ENCODE results near the gene UGT1A5.

The UGT1A5 gene

GRCh38 chr2:233811732-233812131 lies 99.0 kb downstream of the UGT1A5 start:
- DNase-seq, result no peak

GRCh38 chr2:233813236-233814055 lies 100.7 kb downstream of the UGT1A5 start:
- no peak for DNase-seq

- DNase-seq, result no peak
Observed at GRCh38 chr2:233814056-233814835, 101.5 kb downstream of the UGT1A5 start.

- no peak for DNase-seq
Observed at GRCh38 chr2:233815861-233816260, 103.2 kb downstream of the UGT1A5 start.

DNA sequence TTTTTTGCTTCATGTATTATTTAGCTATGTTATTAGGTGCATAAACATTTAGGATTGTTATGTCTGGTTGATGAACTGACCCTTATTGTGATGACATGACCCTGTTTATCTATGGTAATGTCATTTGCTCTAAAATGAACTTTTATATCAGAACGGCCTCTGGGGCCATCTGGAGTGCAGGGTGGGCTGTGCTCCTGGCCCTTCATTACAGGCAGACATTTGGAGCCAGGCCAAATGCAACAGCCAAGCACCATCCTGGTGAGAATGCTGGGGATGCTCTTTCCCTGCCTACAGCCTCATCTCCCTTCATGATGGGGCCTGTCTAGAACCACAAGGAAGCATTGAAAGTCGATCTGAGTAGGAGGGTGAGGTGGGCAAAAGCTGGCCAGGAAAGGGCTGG lies 103.6 kb downstream of the UGT1A5 start:
- no peak for DNase-seq

- DNase-seq, result no peak
Observed at GRCh38 chr2:233816771-233817170, 104.1 kb downstream of the UGT1A5 start.

GRCh38 chr2:233817361-233817911 lies 104.7 kb downstream of the UGT1A5 start:
- DNase-seq, result no peak

DNA sequence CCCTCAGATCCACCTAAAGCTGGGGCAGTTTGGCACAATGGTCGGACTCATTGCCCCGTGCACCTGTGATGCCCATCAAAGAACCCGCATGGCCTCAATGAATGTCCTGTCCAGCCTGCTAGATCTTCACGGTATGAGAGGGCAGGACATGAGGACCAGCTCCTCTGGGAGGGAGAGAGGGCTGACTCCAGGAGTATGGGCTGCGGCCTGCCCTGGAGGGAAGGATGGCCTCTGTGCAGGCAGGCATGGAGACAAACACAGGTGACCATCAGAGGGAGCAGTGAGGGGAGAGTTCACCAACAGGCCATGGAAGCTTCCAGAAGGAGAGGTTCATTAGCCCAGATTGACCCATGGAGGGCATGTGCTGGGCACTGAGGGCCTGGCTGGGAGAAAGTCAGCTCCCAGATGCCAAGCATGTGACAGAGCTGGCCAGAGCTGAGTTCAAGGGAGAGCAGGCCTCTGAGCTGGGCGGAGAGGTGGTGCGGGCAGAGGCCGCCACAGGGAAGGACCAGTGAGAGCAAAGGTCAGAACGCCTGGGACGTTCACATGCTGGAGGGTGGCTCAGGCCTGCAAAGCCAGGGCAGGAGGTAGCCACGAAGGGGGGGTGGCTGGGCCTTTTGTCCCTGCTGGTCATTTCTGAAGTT lies 105.4 kb downstream of the UGT1A5 start:
- DNase-seq, result no peak

- no peak for DNase-seq
Observed at GRCh38 chr2:233818639-233819621, 106.2 kb downstream of the UGT1A5 start.

GRCh38 chr2:233819884-233820773 lies 107.4 kb downstream of the UGT1A5 start:
- DNase-seq, result no peak

- no peak for DNase-seq
Observed at GRCh38 chr2:233820774-233821105, 108.0 kb downstream of the UGT1A5 start.

GRCh38 chr2:233821196-233821595 lies 108.5 kb downstream of the UGT1A5 start:
- no peak for DNase-seq

DNA sequence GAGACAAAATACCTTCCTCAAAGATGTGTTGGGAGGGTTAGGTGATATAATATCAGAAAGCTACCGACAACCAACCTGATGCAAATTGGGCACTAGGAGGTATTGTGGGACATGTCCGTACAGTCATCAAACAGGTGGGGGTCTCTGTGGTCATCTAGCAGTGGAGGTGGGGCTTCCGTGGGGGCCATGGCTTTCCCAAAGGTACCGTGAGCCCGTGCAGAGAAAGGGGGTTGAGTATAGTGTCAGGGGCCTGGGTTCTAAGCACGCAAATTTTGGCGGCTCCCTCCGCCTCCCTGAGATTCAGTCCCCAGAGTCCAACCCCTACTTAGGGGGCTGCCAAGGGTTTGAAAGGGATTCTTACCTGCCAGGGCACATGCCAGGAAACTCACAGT lies 109.0 kb downstream of the UGT1A5 start:
- DNase-seq, result no peak

DNA sequence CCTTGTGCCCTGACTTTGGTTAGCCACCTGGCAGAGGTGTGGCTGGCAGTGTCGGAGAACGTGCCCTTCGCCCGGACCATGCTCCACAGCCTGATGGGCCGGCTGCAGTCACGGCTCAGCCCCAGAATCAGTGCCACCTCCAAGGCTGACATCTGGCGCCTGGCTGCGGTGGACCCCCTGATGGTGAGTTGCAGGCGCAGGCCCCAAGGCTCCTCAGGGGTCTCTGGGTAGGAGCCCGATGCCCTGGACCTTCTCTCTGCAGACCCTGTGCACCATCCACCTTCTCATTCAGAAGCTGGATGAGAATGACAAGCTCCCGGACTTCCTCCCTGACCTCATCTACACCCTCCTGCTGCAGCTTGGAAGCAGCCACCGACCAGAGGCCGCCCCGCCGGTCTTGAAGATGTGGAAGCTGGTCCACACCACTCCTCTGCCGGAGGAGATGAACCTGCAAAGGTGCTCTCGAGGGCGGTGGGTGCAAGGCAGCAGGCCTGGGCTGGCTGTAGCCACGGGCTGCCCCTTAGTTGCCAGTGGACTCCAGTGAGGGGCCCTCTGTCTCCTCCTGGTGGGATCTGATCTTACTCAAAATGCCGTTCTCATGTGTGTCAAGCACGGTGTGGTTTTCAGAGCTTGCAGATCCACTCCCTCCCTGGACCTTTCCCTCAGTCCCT lies 109.5 kb downstream of the UGT1A5 start:
- DNase-seq, result no peak

Measured in CD4-positive, alpha-beta T cell treated with Interleukin-6 for 4 hours (primary cell).